ENCODE results near the gene KRT75.

GRCh38 chr12:52377266-52377665, 56.9 kb downstream of the KRT75 start:
- TF ChIP-seq GATA2 (IDR thresholded peaks at IDR 0.05; ENCODE audit: low read depth, low read length) (no peak), GATA3 (IDR thresholded peaks at IDR 0.05; ENCODE audit: low read depth, low read length) (no peak)

Measured in SH-SY5Y (cell line).